ENCODE data around the gene DCUN1D4. TPM values are rescaled to one million over a fixed set of nuclear protein-coding genes. Genes with fewer than 3 reads are reported as not detected.

Gene DCUN1D4
- total RNA-seq, 1 donor from 2014 or later: 25.2 TPM

DNA sequence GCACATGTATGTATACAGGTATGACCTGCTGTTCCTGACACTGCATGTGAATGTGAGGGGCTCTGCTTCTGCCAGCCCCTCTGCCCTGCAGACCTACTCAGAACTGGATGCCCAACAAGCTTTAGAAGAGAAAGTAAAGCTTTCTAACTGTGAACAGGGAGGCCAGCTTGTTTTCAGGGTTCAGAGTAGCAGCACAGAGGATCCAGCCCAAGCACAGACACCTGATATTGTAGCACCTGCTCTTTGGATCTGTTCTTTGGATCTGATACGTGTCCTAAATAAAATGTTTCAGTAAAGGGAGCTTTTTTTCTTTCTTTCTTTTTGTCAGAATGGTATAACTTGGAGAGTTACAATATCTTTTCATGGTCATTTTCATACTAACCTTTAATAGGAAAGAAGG, 19.2 kb downstream of the DCUN1D4 start:
- TF ChIP-seq, protein P1, sequence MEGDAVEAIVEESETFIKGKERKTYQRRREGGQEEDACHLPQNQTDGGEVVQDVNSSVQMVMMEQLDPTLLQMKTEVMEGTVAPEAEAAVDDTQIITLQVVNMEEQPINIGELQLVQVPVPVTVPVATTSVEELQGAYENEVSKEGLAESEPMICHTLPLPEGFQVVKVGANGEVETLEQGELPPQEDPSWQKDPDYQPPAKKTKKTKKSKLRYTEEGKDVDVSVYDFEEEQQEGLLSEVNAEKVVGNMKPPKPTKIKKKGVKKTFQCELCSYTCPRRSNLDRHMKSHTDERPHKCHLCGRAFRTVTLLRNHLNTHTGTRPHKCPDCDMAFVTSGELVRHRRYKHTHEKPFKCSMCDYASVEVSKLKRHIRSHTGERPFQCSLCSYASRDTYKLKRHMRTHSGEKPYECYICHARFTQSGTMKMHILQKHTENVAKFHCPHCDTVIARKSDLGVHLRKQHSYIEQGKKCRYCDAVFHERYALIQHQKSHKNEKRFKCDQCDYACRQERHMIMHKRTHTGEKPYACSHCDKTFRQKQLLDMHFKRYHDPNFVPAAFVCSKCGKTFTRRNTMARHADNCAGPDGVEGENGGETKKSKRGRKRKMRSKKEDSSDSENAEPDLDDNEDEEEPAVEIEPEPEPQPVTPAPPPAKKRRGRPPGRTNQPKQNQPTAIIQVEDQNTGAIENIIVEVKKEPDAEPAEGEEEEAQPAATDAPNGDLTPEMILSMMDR (conservative IDR thresholded peaks at IDR 0.05; ENCODE audit: low read depth, low read length): no peak
- H3K4me3 ChIP-seq (ENCODE audit: low read depth, low read length): no peak overlapping the region

DNA sequence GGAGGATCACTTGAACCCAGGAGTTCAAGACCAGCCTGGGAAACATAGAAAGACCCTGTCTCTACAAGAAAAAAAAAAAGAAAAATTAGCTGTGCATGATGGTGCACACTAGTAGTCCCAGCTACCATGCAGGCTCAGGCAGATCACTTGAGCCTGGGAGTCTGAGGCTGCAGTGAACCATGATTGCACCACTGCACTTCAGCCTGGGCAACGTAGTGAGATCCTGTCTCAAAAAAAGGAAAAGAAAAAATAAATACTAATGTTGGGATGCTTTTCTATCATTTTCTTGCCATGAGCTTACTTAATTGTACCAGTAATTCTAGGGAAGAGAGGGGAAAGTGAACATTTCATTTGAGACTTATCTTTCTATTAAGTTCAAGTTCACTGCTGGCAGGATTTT, 19.8 kb downstream of the DCUN1D4 start:
- H3K4me3 ChIP-seq (ENCODE audit: low read depth, low read length): no peak overlapping the region
- DNase-seq (ENCODE audit: low read depth): no peak
- TF ChIP-seq, protein P1 (conservative IDR thresholded peaks at IDR 0.05; ENCODE audit: low read depth, low read length): no peak

More for the DNA sequence above, 19.2 kb downstream of the DCUN1D4 start:
- no peak for DNase-seq (ENCODE audit: low read depth)

DNA sequence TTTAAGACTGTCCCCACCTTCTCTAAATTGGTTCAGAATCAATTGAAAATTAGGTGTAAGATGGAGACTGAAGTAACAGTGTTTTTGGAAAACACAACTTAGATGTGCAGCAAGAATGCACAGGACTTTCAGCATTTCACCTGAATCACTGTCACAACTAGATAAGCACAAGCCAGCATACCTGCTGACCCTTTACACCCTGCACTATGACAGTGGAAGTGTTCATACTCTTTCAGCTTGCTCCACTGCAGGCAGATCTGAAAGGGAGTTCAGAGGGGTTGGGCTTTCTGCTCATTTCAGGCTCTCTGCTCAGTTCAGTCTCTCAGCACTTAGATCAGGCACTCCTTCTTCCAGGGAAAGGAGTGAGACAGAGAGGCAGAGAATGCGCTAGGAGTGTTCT, 22.8 kb downstream of the DCUN1D4 start:
- no peak for DNase-seq (ENCODE audit: low read depth)
- no peak overlapping the region for H3K4me3 ChIP-seq (ENCODE audit: low read depth, low read length)
- TF ChIP-seq, protein P1 (conservative IDR thresholded peaks at IDR 0.05; ENCODE audit: low read depth, low read length): no peak

GRCh38 chr4:51866835-51867234, 23.9 kb downstream of the DCUN1D4 start:
- TF ChIP-seq, protein P1 (conservative IDR thresholded peaks at IDR 0.05; ENCODE audit: low read depth, low read length): no peak
- DNase-seq (ENCODE audit: low read depth): no peak
- H3K4me3 ChIP-seq (ENCODE audit: low read depth, low read length): no peak overlapping the region

DNA sequence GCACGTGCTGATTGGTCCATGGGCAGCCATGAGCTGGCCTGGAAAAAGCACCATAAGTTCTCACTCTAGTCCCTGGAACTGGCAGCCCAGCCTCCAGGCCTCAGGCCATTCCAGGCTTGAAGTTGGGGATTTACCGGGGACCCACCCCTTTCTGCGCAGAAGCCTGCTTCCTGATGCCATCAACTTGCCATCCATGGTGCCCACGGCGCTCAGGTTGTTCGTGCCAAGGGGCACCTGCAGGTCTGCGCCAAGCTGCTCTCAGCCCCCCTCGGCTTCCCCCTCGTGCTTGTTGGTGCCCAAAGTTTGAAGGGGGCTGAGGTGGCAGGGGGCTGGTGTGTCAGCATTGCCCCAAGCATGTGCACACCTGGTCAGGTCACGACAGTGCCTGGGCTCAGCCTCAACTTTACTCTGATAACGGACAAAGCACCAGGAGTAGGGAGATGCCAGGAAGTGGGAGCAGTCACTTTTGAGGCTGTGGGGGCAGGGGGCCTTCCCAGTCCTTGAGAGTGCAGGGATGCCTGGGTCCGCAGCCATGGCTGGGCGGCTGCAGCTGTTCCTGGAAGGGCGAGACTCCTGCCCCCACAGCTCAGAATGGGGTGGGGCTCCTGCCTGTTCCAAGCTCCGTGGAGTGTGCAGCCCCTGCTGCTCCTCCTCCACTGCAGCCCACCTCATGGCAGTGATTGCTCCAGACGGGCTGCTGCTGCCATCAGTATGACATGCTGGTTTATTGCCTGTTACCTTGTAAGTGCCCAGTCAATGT, 24.9 kb downstream of the DCUN1D4 start:
- no peak overlapping the region for H3K4me3 ChIP-seq (ENCODE audit: low read depth, low read length)
- no peak for DNase-seq (ENCODE audit: low read depth)
- TF ChIP-seq, protein P1 (conservative IDR thresholded peaks at IDR 0.05; ENCODE audit: low read depth, low read length): no peak

- no peak overlapping the region for H3K4me3 ChIP-seq (ENCODE audit: low read depth, low read length)
- TF ChIP-seq, protein P1 (conservative IDR thresholded peaks at IDR 0.05; ENCODE audit: low read depth, low read length): no peak
- no peak for DNase-seq (ENCODE audit: low read depth)
Observed at GRCh38 chr4:51868449-51868847, 25.5 kb downstream of the DCUN1D4 start.

Measured in epithelial cell of proximal tubule (primary cell).